K562 (cell line): ENCODE measurements around the gene PARD6B. TPM values are rescaled to one million over a fixed set of nuclear protein-coding genes. Genes with fewer than 3 reads are reported as not detected.

Experiments
- ARHGAP35 ChIP-seq: fragments of 450-650 bp; IDR thresholded peaks from 2 replicates; pipeline ENCODE4 v1.6.1; 2018; ENCODE audit not compliant: partially characterized antibody
- BRF1 ChIP-seq: IDR thresholded peaks from 3 replicates; pipeline ENCODE4 v1.6.1; 2011; ENCODE audit warnings: borderline replicate concordance, mild to moderate bottlenecking; ENCODE audit not compliant: insufficient read length; ENCODE audit errors: extremely low read depth
- CC2D1A ChIP-seq: fragments of 450-650 bp; IDR thresholded peaks from 2 replicates; pipeline ENCODE4 v1.6.1; 2017; ENCODE audit warnings: mild to moderate bottlenecking
- CREB3 ChIP-seq: fragments of 450-650 bp; conservative IDR thresholded peaks from 2 replicates; pipeline ENCODE4 v1.6.1; 2016; ENCODE audit warnings: missing genetic modification characterization, low read depth, mild to moderate bottlenecking, missing compliant biosample characterization, moderate library complexity
- CREB5 ChIP-seq: fragments of 250-450 bp; sonication (Bioruptor Pico); IDR thresholded peaks from 2 replicates; pipeline ENCODE4 v1.5.0; 2020; ENCODE audit warnings: mild to moderate bottlenecking
- GABPB2 ChIP-seq: fragments of 250-450 bp; sonication (Bioruptor Pico); conservative IDR thresholded peaks from 2 replicates; pipeline ENCODE4 v1.5.1; 2021; ENCODE audit warnings: mild to moderate bottlenecking
- KAT7 ChIP-seq: sonication (generic); formaldehyde crosslinking; IDR thresholded peaks from 2 replicates; pipeline ENCODE4 v1.8.0; 2022; ENCODE audit warnings: missing genetic modification reagents, mild to moderate bottlenecking, borderline replicate concordance
- MAFG ChIP-seq: fragments of 450-650 bp; conservative IDR thresholded peaks from 2 replicates; pipeline ENCODE4 v1.6.1; 2016; ENCODE audit warnings: missing genetic modification characterization, missing compliant biosample characterization
- MYC ChIP-seq, 2 experiments: fragments of 250-450 bp in 1 of 2; sonication (Bioruptor Pico) in 1 of 2; IDR thresholded peaks; 2 replicates each; pipeline versions ENCODE4 v1.5.1 to v1.6.1; 2012 to 2021; ENCODE audit warnings: low read depth in 2 of 2, borderline replicate concordance in 1 of 2, improper control_type of control experiment in 1 of 2, low read length in 1 of 2, mild to moderate bottlenecking in 1 of 2, moderate library complexity in 1 of 2
- NCOA6 ChIP-seq: fragments of 450-650 bp; IDR thresholded peaks from 2 replicates; pipeline ENCODE4 v1.6.1; 2017; ENCODE audit warnings: mild to moderate bottlenecking
- RBFOX2 ChIP-seq: fragments of 200-400 bp; formaldehyde crosslinking; IDR thresholded peaks from 2 replicates; pipeline ENCODE4 v1.6.1; 2017; ENCODE audit warnings: low read depth, mild to moderate bottlenecking, low read length, moderate library complexity
- REST ChIP-seq, 2 experiments: fragments of 450-650 bp; formaldehyde crosslinking in 1 of 2; IDR thresholded peaks; 2 replicates each; pipeline versions ENCODE4 v1.4.0 to v1.6.1; 2014 to 2020; ENCODE audit warnings: mild to moderate bottlenecking in 2 of 2, borderline replicate concordance in 1 of 2, low read depth in 1 of 2
- SRSF9 ChIP-seq: fragments of 200-400 bp; formaldehyde crosslinking; IDR thresholded peaks from 2 replicates; pipeline ENCODE4 v1.6.1; 2017; ENCODE audit warnings: low read depth, low read length, borderline replicate concordance
- YBX1 ChIP-seq: fragments of 450-650 bp; IDR thresholded peaks from 2 replicates; pipeline ENCODE4 v1.7.1; 2016; ENCODE audit warnings: mild to moderate bottlenecking
- ZNF121 ChIP-seq: sonication (generic); formaldehyde crosslinking; conservative IDR thresholded peaks from 2 replicates; pipeline ENCODE4 v1.8.0; 2022; ENCODE audit warnings: missing genetic modification reagents
- ZNF3 ChIP-seq: fragments of 250-450 bp; sonication (Bioruptor Pico); IDR thresholded peaks from 2 replicates; pipeline ENCODE4 v1.5.0; 2021; ENCODE audit warnings: mild to moderate bottlenecking, moderate library complexity
- polyA plus RNA-seq, 8 experiments: library from polyadenylated mRNA; depleted of rRNA in 4 of 8; stranded (reverse) in 5 of 8; unstranded in 3 of 8; fragments of >200 nt; fragmentation: Nextera tagmentation in 2 of 8; fragmentation: Illumina TruSeq in 1 of 8; extraction: Ambion mirVana in 2 of 8; extraction: Trizol in 1 of 8; gene quantifications; 2 replicates each; pipeline versions ENCODE4 v1.2.1 to v1.2.3, GENCODE V29; 2011 to 2014; ENCODE audit warnings: inconsistent platforms in 1 of 8, missing spikeins in 1 of 8
- total RNA-seq, 7 experiments: library from RNA; depleted of rRNA in 6 of 7; stranded (reverse); fragments of >200 nt in 6 of 7; fragmentation: Illumina TruSeq in 2 of 7; extraction: Trizol in 2 of 7; gene quantifications; 2 replicates each; pipeline versions ENCODE4 v1.2.1 to v1.2.3, GENCODE V29; 2011 to 2021; ENCODE audit warnings: low replicate concordance in 1 of 7

Gene PARD6B
- total and polyA plus RNA-seq, 9 of the 15 experiments (the other 6 are each of a cell fraction or from before 2014, with no cell fraction given), result 1.7 to 12.3 (median 5.5) TPM

DNA sequence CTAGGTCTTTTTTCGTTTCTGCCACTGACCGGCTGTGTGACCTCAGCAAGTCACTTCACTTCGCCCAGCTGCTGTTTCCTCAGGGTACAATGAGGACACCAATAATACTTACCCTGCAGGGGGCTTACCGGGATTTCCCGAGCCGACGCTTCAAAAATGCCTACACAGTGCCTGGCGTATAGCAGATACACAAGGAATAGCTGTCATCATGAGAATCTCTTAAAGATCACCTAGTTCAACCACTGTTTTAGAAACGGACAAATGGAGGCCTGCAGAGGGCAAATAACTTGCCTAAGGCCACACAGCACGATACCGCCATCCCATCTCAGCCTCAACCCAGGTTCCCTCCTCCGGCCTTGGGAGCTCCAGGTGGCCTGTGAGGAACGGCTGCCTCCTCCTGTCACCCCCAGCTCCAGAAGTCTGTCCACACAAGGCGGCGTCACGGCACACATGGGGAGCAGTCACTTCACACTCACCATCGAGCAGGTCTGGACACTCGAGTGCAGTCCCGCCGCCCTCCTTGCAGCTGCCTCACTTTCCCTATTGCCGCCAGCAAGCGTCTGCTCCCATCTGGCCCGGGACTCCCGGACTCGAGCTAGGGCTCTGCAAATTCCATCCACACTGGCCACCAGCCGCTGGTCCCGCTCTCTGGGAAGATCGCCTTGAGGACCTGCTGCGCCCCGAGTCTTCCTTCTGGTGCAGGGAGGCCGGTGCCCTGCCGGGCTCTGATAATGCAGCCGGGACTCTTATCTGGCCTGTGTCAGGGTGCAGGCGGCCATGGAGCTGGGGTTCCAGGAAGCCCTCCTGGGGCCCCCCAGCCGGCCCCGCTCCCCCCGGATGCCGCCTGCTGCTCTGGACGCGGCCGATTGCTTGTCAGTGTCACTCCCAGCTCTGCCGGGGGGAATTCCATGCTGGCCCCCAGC, 40.5 kb upstream of the PARD6B start, which contains the start of gene RIPOR3 (continued):
- TF ChIP-seq MAFG (tag) (no peak), RBFOX2 (peak; percentile 83), CC2D1A (peak; percentile 97; the same call in 1 of the 2 replicates), SRSF9 (no peak), GABPB2 (no peak), YBX1 (no peak), REST (IDR thresholded peaks at IDR 0.05; ENCODE audit: borderline replicate concordance) (0 out of 2 replicates have a peak, but pooled peaks have one; percentile 1), REST (CRISPR knock-in tag; IDR thresholded peaks at IDR 0.05; ENCODE audit: low read depth) (0 out of 2 replicates have a peak, but pooled peaks have one; percentile 25), ARHGAP35 (no peak), ZNF121 (no peak), BRF1 (no peak), CREB5 (CRISPR knock-in tag) (no peak), MYC (IDR thresholded peaks at IDR 0.05; ENCODE audit: low read depth, low read length) (peak; percentile 73), MYC (CRISPR knock-in tag; IDR thresholded peaks at IDR 0.05; ENCODE audit: borderline replicate concordance, low read depth) (no peak), CREB3 (tag) (0 out of 2 replicates have a peak, but pooled peaks have one; percentile 9), ZNF3 (CRISPR knock-in tag) (no peak), NCOA6 (no peak), KAT7 (CRISPR knock-in tag) (no peak; the same call in 1 of the 2 replicates)
